ENCODE results near the gene UGT1A5.

GRCh38 chr2:233676046-233676445 is 36.7 kb upstream of the UGT1A5 start:
- TF ChIP-seq POLR2A (IDR thresholded peaks at IDR 0.05): no peak
- TF ChIP-seq, protein P1, sequence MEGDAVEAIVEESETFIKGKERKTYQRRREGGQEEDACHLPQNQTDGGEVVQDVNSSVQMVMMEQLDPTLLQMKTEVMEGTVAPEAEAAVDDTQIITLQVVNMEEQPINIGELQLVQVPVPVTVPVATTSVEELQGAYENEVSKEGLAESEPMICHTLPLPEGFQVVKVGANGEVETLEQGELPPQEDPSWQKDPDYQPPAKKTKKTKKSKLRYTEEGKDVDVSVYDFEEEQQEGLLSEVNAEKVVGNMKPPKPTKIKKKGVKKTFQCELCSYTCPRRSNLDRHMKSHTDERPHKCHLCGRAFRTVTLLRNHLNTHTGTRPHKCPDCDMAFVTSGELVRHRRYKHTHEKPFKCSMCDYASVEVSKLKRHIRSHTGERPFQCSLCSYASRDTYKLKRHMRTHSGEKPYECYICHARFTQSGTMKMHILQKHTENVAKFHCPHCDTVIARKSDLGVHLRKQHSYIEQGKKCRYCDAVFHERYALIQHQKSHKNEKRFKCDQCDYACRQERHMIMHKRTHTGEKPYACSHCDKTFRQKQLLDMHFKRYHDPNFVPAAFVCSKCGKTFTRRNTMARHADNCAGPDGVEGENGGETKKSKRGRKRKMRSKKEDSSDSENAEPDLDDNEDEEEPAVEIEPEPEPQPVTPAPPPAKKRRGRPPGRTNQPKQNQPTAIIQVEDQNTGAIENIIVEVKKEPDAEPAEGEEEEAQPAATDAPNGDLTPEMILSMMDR (IDR thresholded peaks at IDR 0.05): no peak
